Mononuclear cell (primary cell): ENCODE results near the gene TOM1L2. TPM values are rescaled to one million over a fixed set of nuclear protein-coding genes. Genes with fewer than 3 reads are reported as not detected.
"Not testable (repeated sequence)": the region's sequence is repeated elsewhere in the genome, so short reads cannot be mapped to it uniquely, and the experiment has no call there.

Source experiments
- H3K27me3 ChIP-seq: 2 replicates; pipeline ENCODE4 v1.6.0; 2011; ENCODE audit warnings: low read length, control low read depth; ENCODE audit not compliant: insufficient read depth
- H3K4me1 ChIP-seq: 2 replicates; pipeline ENCODE4 v1.5.1; 2011; ENCODE audit warnings: mild to moderate bottlenecking, low read length, control low read depth; ENCODE audit not compliant: insufficient read depth
- H3K4me3 ChIP-seq: 2 replicates; pipeline ENCODE4 v1.5.1; 2011; ENCODE audit warnings: mild to moderate bottlenecking, low read length, moderate library complexity
- H3K9me3 ChIP-seq: 2 replicates; pipeline ENCODE4 v1.5.1; 2011; ENCODE audit warnings: low read depth, mild to moderate bottlenecking, control low read depth, low read length
- total RNA-seq: library from RNA; depleted of rRNA; stranded (reverse); fragments of >200 nt; gene quantifications from one replicate; pipeline ENCODE4 v1.2.3, GENCODE V29; 2012

TOM1L2 gene
- total RNA-seq, 1 donor, result 14.4 TPM

GRCh38 chr17:17919169-17920107 lies 52.8 kb downstream of the TOM1L2 start:
- no peak overlapping the region for H3K4me3 ChIP-seq
- peaks cover 15% of the 10 kb centered on the region for H3K4me1 ChIP-seq
- H3K27me3 ChIP-seq, result no peaks in the 10 kb centered on the region
- H3K9me3 ChIP-seq, result no peaks in the 10 kb centered on the region

GRCh38 chr17:17917394-17917793 lies 54.8 kb downstream of the TOM1L2 start:
- Histone ChIP-seq H3K4me1 (peaks cover 15% of the 10 kb centered on the region), H3K4me3 (no peak overlapping the region), H3K9me3 (no peaks in the 10 kb centered on the region), H3K27me3 (no peaks in the 10 kb centered on the region)

- Histone ChIP-seq H3K9me3 (no peaks in the 10 kb centered on the region), H3K27me3 (no peaks in the 10 kb centered on the region), H3K4me1 (peaks cover 15% of the 10 kb centered on the region), H3K4me3 (no peak overlapping the region)
Measured at GRCh38 chr17:17915183-17915582, 57.0 kb downstream of the TOM1L2 start.

- peaks cover 9% of the 10 kb centered on the region for H3K4me1 ChIP-seq
- H3K4me3 ChIP-seq, result no peak overlapping the region
- no peaks in the 10 kb centered on the region for H3K27me3 ChIP-seq
- H3K9me3 ChIP-seq, result no peaks in the 10 kb centered on the region
Measured at GRCh38 chr17:17913695-17914332, 58.4 kb downstream of the TOM1L2 start.

GRCh38 chr17:17912336-17912735 lies 59.9 kb downstream of the TOM1L2 start:
- not testable (repeated sequence) for H3K27me3 ChIP-seq, H3K4me3 ChIP-seq, H3K4me1 ChIP-seq, H3K9me3 ChIP-seq

- no peaks in the 10 kb centered on the region for H3K9me3 ChIP-seq
- peaks cover 9% of the 10 kb centered on the region for H3K4me1 ChIP-seq
- no peaks in the 10 kb centered on the region for H3K27me3 ChIP-seq
- no peak overlapping the region for H3K4me3 ChIP-seq
Measured at GRCh38 chr17:17911001-17911613, 61.1 kb downstream of the TOM1L2 start.

GRCh38 chr17:17910060-17910459 lies 62.1 kb downstream of the TOM1L2 start:
- no peaks in the 10 kb centered on the region for H3K9me3 ChIP-seq
- peaks cover 9% of the 10 kb centered on the region for H3K4me1 ChIP-seq
- H3K4me3 ChIP-seq, result no peak overlapping the region
- no peaks in the 10 kb centered on the region for H3K27me3 ChIP-seq

GRCh38 chr17:17909078-17909477 lies 63.1 kb downstream of the TOM1L2 start:
- Histone ChIP-seq H3K9me3 (no peaks in the 10 kb centered on the region), H3K4me1 (peaks cover 4% of the 10 kb centered on the region), H3K27me3 (no peaks in the 10 kb centered on the region), H3K4me3 (no peak overlapping the region)

- H3K9me3 ChIP-seq, result no peaks in the 10 kb centered on the region
- H3K27me3 ChIP-seq, result no peaks in the 10 kb centered on the region
- H3K4me1 ChIP-seq, result no peaks in the 10 kb centered on the region
- H3K4me3 ChIP-seq, result no peak overlapping the region
Measured at GRCh38 chr17:17907469-17907868, 64.7 kb downstream of the TOM1L2 start.

- H3K4me1 ChIP-seq, result no peaks in the 10 kb centered on the region
- no peak overlapping the region for H3K4me3 ChIP-seq
- H3K27me3 ChIP-seq, result no peaks in the 10 kb centered on the region
- H3K9me3 ChIP-seq, result no peaks in the 10 kb centered on the region
Measured at GRCh38 chr17:17906418-17907215, 65.6 kb downstream of the TOM1L2 start.

GRCh38 chr17:17905036-17905320 lies 67.2 kb downstream of the TOM1L2 start:
- Histone ChIP-seq H3K4me1 (peaks cover 11% of the 10 kb centered on the region), H3K9me3 (no peaks in the 10 kb centered on the region), H3K4me3 (no peak overlapping the region), H3K27me3 (no peaks in the 10 kb centered on the region)

GRCh38 chr17:17904166-17905035 lies 67.8 kb downstream of the TOM1L2 start:
- H3K9me3 ChIP-seq, result no peaks in the 10 kb centered on the region
- peaks cover 13% of the 10 kb centered on the region for H3K4me1 ChIP-seq
- H3K4me3 ChIP-seq, result no peak overlapping the region
- H3K27me3 ChIP-seq, result no peaks in the 10 kb centered on the region

- Histone ChIP-seq H3K9me3 (no peaks in the 10 kb centered on the region), H3K4me3 (no peak overlapping the region), H3K27me3 (no peaks in the 10 kb centered on the region), H3K4me1 (peaks cover 13% of the 10 kb centered on the region)
Measured at GRCh38 chr17:17902877-17903276, 69.3 kb downstream of the TOM1L2 start.

- no peaks in the 10 kb centered on the region for H3K9me3 ChIP-seq
- H3K4me3 ChIP-seq, result no peak overlapping the region
- no peaks in the 10 kb centered on the region for H3K27me3 ChIP-seq
- H3K4me1 ChIP-seq, result peaks cover 13% of the 10 kb centered on the region
Measured at GRCh38 chr17:17902376-17902775, 69.8 kb downstream of the TOM1L2 start.
